IPS-18c (cell line): Measurements from ENCODE around the gene ARL15.

Experiments
- H3K4me3 ChIP-seq: 2 replicates; pipeline ENCODE4 v1.7.0; 2013; ENCODE audit warnings: low read depth, mild to moderate bottlenecking, low read length, moderate library complexity; ENCODE audit not compliant: insufficient read depth
- H3K9me3 ChIP-seq: one replicate; pipeline ENCODE4 v1.6.1; 2013; ENCODE audit warnings: mild to moderate bottlenecking, low read length, moderate library complexity; ENCODE audit not compliant: control insufficient read depth, insufficient read depth

ARL15 gene

DNA sequence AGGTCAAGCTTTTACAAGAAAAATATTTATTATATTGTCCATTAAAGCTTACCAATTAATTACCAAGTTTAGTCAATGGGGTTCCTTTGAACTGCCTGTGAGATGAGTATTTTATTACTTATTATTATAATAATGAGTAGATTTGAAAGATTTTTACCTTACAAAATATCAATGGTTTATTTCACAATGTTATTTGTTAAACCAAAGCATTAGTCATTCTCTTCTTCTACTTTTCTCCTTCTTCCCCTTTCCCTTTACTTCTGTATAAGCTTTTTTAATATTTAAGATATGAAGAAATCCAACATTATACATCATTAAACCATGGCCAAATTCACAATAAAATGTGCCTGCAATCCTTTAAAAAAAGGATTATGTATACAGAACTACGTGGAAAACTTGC lies 369.5 kb downstream of the ARL15 start:
- Histone ChIP-seq H3K9me3 (no peaks in the 10 kb centered on the region), H3K4me3 (no peak overlapping the region)

DNA sequence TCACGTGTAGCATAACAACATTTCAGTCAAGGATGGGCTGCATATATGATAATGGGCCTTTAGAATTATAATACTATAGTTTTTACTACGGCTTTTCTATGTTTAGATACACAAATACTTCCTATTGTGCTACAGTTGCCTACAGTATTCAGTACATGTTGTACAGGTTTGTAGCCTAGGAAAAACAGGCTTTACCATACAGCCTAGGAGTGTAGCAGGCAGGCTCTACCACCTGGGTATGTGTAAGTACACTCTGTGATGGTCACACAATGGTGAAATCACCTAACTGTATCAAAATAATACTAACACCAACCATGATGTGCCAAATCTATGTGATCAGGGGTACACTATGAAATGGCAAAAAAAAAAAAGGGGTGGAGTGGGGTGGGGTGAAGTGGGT lies 372.9 kb downstream of the ARL15 start:
- Histone ChIP-seq H3K9me3 (no peaks in the 10 kb centered on the region), H3K4me3 (no peak overlapping the region)

DNA sequence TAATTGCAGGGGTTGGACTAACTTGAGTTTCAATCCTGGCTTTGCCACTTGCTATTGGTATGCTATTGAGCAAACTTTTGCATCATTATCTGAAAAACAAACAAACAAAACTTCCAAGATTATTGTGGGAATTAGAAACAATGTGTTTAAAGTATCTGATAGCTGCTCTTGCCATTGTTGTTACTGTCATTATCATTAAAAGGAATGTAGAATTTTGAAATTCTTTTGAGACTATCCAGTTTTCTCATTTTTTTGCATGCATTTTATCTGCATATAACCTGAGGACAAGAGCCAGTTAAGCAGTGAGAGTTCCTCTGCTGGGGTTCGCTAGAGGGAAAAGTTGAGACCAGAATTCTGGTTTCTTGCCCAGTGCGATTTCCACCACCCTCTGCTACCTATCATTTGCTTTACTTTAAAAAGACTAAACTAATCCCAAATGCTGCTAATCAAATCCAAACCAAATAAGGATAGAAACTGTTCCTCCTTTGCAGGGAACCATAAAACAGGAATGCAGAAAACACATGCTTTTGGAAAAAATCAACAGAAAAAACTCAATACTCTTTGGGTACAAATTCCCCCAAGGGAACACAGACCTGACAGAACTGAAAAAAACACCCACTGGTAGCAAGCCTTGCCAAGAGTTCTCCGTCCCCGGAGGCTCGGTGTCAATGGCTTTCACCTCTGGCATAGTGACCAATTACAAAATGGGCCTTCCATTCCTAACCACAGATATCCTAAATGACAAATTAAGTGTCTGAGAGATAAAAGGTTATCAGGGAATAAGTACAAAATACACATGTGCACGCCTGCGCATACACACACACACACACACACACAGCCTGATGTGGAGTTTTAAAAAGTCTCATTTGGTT lies 373.7 kb downstream of the ARL15 start:
- no peaks in the 10 kb centered on the region for H3K9me3 ChIP-seq
- no peak overlapping the region for H3K4me3 ChIP-seq

DNA sequence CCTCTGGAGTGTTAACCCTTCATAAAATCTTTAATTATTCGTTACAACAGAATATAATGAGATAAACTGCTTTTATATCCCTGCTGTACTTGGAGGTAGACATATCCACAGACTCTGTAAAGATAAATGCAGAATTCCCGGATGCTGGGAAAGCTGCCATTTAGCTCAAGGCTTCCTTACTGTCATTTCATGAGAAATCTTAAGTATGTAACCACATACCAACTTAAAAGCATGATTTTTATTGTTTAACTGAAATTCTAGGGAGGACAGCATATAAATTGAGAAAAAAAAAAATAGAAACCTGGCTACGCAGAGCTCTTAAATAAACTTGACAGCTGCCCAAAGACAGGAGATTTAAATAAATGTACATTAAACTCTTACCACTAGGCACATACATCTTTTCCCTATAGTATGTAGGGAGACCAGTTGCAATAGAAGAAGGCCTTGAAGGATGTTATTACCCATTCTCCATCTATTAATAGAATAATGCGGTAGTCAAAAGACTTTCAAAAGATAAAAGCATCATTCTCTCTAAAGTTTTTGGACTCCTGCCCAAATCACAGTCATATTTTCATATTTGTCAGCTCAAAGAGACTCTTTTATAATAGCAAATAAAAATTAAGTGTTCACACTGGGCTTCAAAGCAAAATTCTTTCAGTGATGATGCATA lies 376.1 kb downstream of the ARL15 start:
- Histone ChIP-seq H3K9me3 (no peaks in the 10 kb centered on the region), H3K4me3 (no peak overlapping the region)

DNA sequence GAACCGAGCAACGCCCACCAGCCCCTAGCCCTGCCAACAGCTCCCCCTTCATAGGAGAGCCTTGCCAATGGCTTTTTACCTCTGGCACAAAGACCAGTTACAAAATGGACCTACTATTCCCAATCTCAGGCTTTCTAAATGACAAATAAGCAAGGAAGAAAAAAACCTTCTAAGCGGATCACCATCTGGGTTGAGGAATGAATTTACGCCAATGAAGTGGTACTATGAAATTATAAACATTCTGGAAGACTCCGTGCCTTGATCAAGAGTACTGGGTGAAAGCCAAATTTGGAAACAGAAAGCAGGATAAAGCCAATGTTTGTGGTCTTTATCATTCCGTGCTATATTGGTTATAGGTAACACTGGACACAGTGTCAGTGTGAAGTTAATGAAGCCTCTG lies 378.0 kb downstream of the ARL15 start:
- no peaks in the 10 kb centered on the region for H3K9me3 ChIP-seq
- H3K4me3 ChIP-seq = no peak overlapping the region

DNA sequence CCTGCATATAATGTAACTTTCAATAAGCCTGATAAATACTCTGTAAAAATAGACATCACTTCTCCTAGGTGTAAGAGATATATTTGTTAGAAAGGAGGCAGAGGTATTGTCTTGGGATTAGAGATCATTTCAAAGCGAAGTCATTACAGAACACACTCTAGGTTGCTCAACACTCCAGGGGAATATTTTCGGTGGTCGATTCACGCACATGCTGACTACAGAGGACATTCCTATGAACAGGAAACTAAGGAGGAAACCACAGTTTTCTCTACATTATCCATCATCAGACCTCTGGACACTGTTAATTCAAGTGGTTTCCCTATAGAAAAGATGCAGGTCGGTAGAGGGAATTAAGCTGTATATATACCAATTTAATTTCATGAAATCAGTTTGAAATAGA lies 379.9 kb downstream of the ARL15 start:
- Histone ChIP-seq H3K4me3 (no peak overlapping the region), H3K9me3 (no peaks in the 10 kb centered on the region)

DNA sequence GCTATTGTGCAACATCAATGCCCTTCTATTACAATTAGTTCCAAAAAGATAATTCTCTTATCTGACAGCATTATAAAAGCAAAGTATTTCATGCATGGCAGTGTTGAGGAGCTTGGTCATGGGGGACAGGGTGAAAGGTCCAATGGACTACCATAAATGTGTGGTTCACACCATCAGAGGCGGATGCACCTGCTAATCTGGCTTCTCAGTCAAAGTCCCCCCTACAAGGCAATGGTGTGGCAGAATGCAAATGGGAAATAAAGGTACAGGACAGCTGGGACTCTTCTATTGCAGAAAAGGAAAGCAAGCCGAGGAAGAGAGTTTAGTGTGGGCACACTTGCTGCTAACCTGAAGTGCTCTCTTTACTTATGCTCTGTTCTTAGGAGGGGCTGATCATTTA lies 380.8 kb downstream of the ARL15 start:
- no peaks in the 10 kb centered on the region for H3K9me3 ChIP-seq
- no peak overlapping the region for H3K4me3 ChIP-seq

DNA sequence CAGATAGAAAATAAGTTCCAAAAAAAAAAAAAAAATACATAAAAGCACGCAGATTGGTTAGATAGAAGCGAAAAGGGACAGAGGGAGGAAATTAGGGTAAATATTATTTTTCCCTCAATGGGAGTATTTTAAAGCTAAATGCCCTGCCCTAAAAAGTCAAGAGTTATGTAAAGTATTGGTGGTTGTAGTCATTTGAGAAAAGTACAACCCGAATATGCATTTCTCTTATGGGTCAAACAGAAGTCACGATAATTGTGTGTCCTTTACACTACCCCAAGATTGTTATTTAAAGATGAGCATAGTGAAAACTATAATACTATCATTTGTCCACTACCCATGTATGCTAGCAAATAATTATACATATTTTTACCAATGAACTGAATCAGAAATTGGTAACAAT lies 381.2 kb downstream of the ARL15 start:
- no peaks in the 10 kb centered on the region for H3K9me3 ChIP-seq
- H3K4me3 ChIP-seq = no peak overlapping the region

DNA sequence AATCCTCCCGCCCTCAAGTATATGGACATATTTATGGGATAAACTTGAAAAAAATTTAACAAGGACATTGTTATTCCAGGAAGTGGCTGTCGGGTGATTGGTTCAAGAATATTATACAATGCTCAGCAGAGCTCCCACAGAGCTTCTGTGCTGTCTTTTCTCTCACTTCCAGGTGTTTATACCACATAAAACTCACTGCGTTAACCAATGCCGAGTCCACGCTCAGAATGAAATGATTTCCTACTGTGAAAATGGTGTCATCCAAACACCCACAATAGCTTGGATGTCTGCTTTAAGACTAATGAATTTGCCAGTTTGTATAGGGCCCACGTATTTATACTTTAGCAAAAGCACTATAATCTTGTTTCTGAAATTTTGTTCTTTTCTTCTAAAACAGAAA lies 381.7 kb downstream of the ARL15 start:
- Histone ChIP-seq H3K9me3 (no peaks in the 10 kb centered on the region), H3K4me3 (no peak overlapping the region)

DNA sequence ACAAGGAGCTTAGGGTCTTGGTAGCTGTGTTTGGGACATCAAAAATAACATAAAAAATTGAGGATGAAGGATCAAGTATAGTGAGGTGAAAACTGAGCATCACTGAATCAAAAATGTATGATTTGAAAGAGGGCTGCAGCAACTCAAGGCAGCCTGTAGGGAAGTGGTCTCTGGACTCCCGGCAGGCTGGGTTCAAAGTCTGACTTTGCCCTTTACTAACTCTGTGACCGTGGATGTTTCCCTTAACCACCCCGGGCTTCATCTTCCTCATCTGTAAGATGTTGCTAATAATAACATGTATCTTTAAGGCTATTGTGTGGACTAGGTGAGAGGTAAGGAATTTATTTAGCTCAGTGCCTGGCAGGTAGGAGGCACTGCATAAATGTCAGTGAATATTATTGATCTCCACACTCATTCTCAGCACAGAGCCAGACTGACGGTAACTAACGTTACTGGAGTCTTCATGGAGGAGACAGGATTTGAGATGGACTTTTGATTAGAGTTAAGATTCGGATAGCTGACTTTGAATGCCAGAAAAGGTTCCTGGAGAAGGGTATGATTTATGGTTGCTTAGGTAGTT lies 382.6 kb downstream of the ARL15 start:
- H3K4me3 ChIP-seq = no peak overlapping the region
- no peaks in the 10 kb centered on the region for H3K9me3 ChIP-seq

DNA sequence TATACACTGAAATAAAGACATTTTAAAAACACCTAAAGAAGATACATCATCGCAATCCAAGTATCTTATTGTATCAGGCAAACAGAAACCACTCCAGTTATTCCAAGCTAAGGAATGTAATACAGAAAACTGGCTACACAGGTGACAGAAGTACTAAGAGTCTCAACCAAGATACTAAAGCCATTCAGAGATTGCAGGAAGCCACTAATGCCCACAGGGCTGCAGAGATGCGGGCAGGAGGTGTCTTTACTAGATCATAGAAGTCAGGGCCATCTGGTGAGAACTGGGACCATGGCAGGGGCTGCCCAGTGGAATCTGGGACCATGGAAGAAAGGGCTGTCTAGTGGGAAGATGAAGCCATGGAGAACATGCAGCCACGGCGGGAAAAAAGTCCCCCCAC lies 384.3 kb downstream of the ARL15 start:
- H3K9me3 ChIP-seq = no peaks in the 10 kb centered on the region
- H3K4me3 ChIP-seq = no peak overlapping the region

DNA sequence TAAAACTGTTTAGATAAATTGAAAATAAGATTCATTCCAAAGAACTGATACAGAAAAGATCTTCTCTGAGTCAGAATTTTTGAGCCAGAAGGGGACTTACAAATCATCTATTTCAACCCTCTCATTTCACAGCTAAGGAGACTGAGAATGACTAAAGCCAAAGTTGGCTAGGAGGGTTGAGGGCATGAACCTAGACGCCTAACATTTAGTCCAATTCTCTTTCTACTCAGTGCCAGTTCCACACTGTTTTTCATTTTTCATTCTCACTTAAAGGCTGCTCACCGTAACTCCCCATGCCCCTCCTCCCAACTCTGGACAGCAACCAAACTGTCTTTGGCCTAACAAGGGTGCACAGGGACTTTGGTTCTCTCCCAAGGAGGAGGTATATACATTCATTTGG lies 386.0 kb downstream of the ARL15 start:
- Histone ChIP-seq H3K9me3 (no peaks in the 10 kb centered on the region), H3K4me3 (no peak overlapping the region)

DNA sequence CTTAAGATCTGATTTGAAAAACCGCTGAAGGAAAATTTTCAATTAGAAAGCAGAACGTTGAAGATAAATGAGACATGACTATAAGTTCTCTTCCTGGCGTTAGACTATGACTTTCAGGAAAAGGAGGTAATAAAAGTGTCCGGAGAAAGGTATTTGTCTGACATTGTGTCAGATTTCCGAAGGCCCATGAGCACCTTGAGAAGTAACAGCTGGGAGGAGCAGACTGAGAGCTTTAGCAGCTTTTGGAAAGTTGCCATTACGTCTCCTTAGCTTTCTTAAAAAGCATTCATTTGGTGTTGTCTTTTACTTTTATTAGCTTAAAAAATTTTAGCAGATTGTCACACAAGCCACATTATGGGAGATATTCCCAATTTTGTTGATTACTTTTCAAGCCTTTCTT lies 386.4 kb downstream of the ARL15 start:
- Histone ChIP-seq H3K9me3 (no peaks in the 10 kb centered on the region), H3K4me3 (no peak overlapping the region)

DNA sequence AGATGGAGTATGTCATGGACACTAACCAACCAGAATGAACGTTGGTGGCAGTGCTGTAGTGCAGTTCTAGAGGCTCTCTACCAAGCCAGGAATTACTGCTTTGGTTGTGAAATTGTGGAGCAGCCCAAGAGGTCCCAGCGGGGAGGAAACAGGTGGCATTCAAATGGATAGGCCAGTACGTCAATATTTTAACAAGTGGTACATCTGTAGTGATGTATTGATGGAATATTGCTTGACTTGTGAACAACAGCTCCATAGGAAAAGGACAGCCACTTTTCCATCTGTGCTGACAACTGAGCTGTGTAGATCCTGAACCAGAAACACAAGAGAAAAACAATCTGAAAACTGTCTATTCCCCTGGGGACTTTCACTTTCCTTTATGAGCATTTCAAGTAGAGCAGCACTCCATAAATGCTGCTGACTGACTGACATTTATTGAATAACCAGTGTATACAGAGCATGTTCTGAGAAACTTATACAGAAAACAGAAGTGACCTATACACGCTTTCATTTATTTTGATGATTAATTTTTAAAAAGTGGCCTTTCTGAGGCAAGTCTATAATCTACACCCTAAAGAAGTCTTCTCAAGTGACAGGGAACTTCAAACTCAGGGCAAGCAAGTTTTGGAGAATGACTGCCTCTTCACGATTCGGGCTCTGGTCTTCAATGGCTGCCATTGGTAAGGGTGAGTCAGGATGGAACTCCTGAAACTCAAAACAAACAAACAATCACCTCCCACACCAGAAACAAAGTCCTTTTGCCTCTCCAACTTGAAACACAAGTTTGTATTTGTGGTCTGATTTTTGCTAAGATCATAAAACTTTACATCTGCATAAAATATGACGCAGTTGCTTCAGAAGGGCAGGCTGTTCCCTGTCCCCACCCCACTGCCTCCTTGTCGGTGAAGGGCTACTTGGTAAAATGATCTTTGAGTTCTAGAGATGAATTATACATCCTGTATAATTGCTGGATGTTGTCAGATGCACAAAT lies 387.6 kb downstream of the ARL15 start:
- Histone ChIP-seq H3K4me3 (no peak overlapping the region), H3K9me3 (no peaks in the 10 kb centered on the region)

DNA sequence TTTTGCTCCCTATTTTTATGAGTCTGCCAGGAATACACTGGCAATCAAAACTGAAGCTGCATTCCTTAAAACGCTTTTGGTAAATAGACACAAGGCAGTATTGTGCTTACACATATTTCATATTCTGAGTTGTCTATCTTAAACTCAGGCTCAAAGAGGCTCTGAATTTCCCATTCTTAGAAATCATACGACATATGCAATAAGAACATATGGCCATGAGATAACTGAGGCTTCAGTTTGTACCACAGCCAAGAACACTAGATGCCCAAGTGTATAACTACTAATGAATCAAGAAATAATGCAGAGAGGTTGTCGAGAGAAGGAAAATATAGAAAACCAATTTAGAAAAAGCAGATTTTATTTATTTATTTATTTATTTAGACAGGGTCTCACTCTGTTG lies 392.5 kb downstream of the ARL15 start:
- Histone ChIP-seq H3K9me3 (no peaks in the 10 kb centered on the region), H3K4me3 (no peak overlapping the region)

DNA sequence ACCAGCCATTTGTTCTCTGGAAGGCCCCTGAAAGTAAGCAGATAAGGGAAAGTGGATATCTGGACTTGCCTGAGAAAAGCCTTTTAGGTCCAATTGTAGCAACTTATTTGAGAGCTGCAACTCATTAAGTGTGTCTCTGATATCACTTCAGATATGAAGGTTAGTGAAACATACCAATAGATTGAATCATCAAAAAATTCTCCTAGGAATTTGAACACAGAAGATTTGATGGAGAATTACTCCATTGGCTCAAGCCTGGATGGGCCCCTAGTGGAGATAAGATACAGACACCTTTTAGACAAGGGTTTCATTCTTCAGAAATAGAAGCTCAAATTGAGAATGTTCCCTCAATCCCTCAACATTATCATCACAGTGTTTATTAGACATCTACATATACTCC lies 393.3 kb downstream of the ARL15 start:
- no peaks in the 10 kb centered on the region for H3K9me3 ChIP-seq
- no peak overlapping the region for H3K4me3 ChIP-seq

DNA sequence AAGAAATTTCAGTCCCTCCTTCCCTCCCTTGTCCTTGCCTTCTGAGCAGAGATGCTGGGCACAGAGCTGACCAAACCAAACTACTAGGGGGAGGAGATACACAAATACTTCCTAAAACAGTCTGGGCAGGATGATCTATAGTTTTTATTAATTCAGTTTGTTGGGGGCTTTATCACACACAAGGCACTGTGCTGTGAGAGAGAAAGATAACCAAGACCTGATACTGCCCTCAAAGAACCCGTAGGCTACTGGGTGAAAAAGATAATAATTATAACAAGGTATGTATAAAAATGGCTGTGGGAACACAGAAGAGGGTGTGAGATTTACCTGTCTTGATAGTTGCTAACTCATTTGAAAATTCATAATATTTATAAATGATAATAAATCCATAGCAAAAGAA lies 395.3 kb downstream of the ARL15 start:
- Histone ChIP-seq H3K9me3 (no peaks in the 10 kb centered on the region), H3K4me3 (no peak overlapping the region)
